HG03025 (cell line): ENCODE data around the gene PFN2.

Experiments
- ATAC-seq: cut with Tn5 transposase; IDR thresholded peaks from one replicate; pipeline ENCODE4 v1.9.1; 2021; ENCODE audit warnings: mild to moderate bottlenecking, moderate library complexity; ENCODE audit not compliant: unreplicated experiment, low FRiP score

Gene PFN2

GRCh38 chr3:149933008-149933407 is 37.7 kb downstream of the PFN2 start:
- ATAC-seq = no peak

- no peak for ATAC-seq
These were observed 50.6 kb downstream of the PFN2 start for GRCh38 chr3:149920119-149920518.

GRCh38 chr3:149919509-149919908 is 51.2 kb downstream of the PFN2 start:
- ATAC-seq = no peak

GRCh38 chr3:149917124-149917667 is 53.5 kb downstream of the PFN2 start:
- no peak for ATAC-seq
